ENCODE measurements around the gene JARID2.

Gene JARID2

GRCh38 chr6:15427331-15428070 is 181.6 kb downstream of the JARID2 start:
- TF ChIP-seq CTCF (IDR thresholded peaks at IDR 0.05; ENCODE audit: low read length) (no peak), EZH2 (IDR thresholded peaks at IDR 0.05; ENCODE audit: borderline replicate concordance, low read length) (no peak)
- H3K4me2 ChIP-seq (ENCODE audit: low read length), result no peak overlapping the region
- H3F3A ChIP-seq (ENCODE audit: insufficient read depth, low read length), result no peaks in the 10 kb centered on the region
- no peaks in the 10 kb centered on the region for H3K9me2 ChIP-seq (ENCODE audit: low read depth, low read length)
- peaks cover 8% of the 10 kb centered on the region for H3K4me1 ChIP-seq (ENCODE audit: insufficient read depth, low read length, severe bottlenecking)
- H3K9ac ChIP-seq (ENCODE audit: low read length), result no peak overlapping the region
- no peaks in the 10 kb centered on the region for H3K36me3 ChIP-seq (ENCODE audit: insufficient read depth, low read length)
- no peak overlapping the region for H3K27ac ChIP-seq (ENCODE audit: low read depth, low read length, poor library complexity, severe bottlenecking)
- no peaks in the 10 kb centered on the region for H3K9me3 ChIP-seq (ENCODE audit: low read length)
- H3K4me3 ChIP-seq (ENCODE audit: low read depth, low read length, poor library complexity, severe bottlenecking), result no peak overlapping the region
- no peaks in the 10 kb centered on the region for H4K20me1 ChIP-seq (ENCODE audit: insufficient read depth, low read length)
- no peaks in the 10 kb centered on the region for H3K79me2 ChIP-seq (ENCODE audit: insufficient read depth, low read length)
- H2AFZ ChIP-seq (ENCODE audit: low read length), result no peak overlapping the region
- H3K27me3 ChIP-seq (ENCODE audit: insufficient read depth, low read length), result no peaks in the 10 kb centered on the region

- H3K9me3 ChIP-seq (ENCODE audit: low read length), result no peaks in the 10 kb centered on the region
- no peaks in the 10 kb centered on the region for H4K20me1 ChIP-seq (ENCODE audit: insufficient read depth, low read length)
- H3K27ac ChIP-seq (ENCODE audit: low read depth, low read length, poor library complexity, severe bottlenecking), result no peak overlapping the region
- H3K4me1 ChIP-seq (ENCODE audit: insufficient read depth, low read length, severe bottlenecking), result peaks cover 8% of the 10 kb centered on the region
- H2AFZ ChIP-seq (ENCODE audit: low read length), result no peak overlapping the region
- TF ChIP-seq EZH2 (IDR thresholded peaks at IDR 0.05; ENCODE audit: borderline replicate concordance, low read length) (no peak), CTCF (IDR thresholded peaks at IDR 0.05; ENCODE audit: low read length) (no peak)
- no peaks in the 10 kb centered on the region for H3K27me3 ChIP-seq (ENCODE audit: insufficient read depth, low read length)
- H3K79me2 ChIP-seq (ENCODE audit: insufficient read depth, low read length), result no peaks in the 10 kb centered on the region
- H3K9me2 ChIP-seq (ENCODE audit: low read depth, low read length), result no peaks in the 10 kb centered on the region
- H3K9ac ChIP-seq (ENCODE audit: low read length), result no peak overlapping the region
- no peak overlapping the region for H3K4me2 ChIP-seq (ENCODE audit: low read length)
- no peak overlapping the region for H3K4me3 ChIP-seq (ENCODE audit: low read depth, low read length, poor library complexity, severe bottlenecking)
- no peaks in the 10 kb centered on the region for H3K36me3 ChIP-seq (ENCODE audit: insufficient read depth, low read length)
- H3F3A ChIP-seq (ENCODE audit: insufficient read depth, low read length), result no peaks in the 10 kb centered on the region
These were observed 183.6 kb downstream of the JARID2 start for GRCh38 chr6:15429141-15430110.

- no peaks in the 10 kb centered on the region for H3K9me2 ChIP-seq (ENCODE audit: low read depth, low read length)
- H4K20me1 ChIP-seq (ENCODE audit: insufficient read depth, low read length), result no peaks in the 10 kb centered on the region
- H3F3A ChIP-seq (ENCODE audit: insufficient read depth, low read length), result no peaks in the 10 kb centered on the region
- H2AFZ ChIP-seq (ENCODE audit: low read length), result no peak overlapping the region
- no peak overlapping the region for H3K4me2 ChIP-seq (ENCODE audit: low read length)
- no peak overlapping the region for H3K27ac ChIP-seq (ENCODE audit: low read depth, low read length, poor library complexity, severe bottlenecking)
- no peak overlapping the region for H3K9ac ChIP-seq (ENCODE audit: low read length)
- no peaks in the 10 kb centered on the region for H3K79me2 ChIP-seq (ENCODE audit: insufficient read depth, low read length)
- peaks cover 8% of the 10 kb centered on the region for H3K4me1 ChIP-seq (ENCODE audit: insufficient read depth, low read length, severe bottlenecking)
- H3K36me3 ChIP-seq (ENCODE audit: insufficient read depth, low read length), result no peaks in the 10 kb centered on the region
- H3K27me3 ChIP-seq (ENCODE audit: insufficient read depth, low read length), result no peaks in the 10 kb centered on the region
- H3K9me3 ChIP-seq (ENCODE audit: low read length), result no peaks in the 10 kb centered on the region
- no peak overlapping the region for H3K4me3 ChIP-seq (ENCODE audit: low read depth, low read length, poor library complexity, severe bottlenecking)
- TF ChIP-seq CTCF (IDR thresholded peaks at IDR 0.05; ENCODE audit: low read length) (no peak), EZH2 (IDR thresholded peaks at IDR 0.05; ENCODE audit: borderline replicate concordance, low read length) (no peak)
These were observed 184.3 kb downstream of the JARID2 start for GRCh38 chr6:15430186-15430585.

Measured in OCI-LY1 (cell line).